ENCODE data around the gene ALOX15B. TPM values are rescaled to one million over a fixed set of nuclear protein-coding genes. Genes with fewer than 3 reads are reported as not detected.
A peak's percentile ranks its signal among the peaks of the same experiment; 100 is the strongest.

ALOX15B gene
- total and polyA plus RNA-seq, 5 donors from 2014 or later: not detected

DNA sequence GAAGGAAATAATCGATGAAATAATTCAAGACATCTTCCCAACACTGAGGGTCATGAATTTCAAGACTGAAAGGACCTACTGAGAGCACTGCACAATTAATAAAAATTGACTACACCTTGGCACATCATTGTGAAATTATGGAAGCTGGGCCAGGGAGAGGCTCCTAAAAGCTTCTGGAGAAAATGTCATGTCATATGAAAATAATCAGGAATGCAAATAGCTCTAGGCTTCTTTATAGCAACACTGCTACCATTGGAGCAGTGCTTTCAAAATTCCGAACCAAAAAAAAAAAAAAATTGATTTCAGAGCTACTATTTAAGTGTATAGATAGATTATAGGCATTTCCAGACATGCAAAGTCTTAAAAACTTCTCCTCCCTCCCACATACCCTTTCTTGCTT lies 6.4 kb upstream of the ALOX15B start:
- no peaks in the 10 kb centered on the region for H3K9me3 ChIP-seq (ENCODE audit: control insufficient read depth in 2 of 2, low read length in 2 of 2)
- no peak overlapping the region for H3K4me3 Mint-ChIP-seq
- H3K27ac Mint-ChIP-seq: no peak overlapping the region

DNA sequence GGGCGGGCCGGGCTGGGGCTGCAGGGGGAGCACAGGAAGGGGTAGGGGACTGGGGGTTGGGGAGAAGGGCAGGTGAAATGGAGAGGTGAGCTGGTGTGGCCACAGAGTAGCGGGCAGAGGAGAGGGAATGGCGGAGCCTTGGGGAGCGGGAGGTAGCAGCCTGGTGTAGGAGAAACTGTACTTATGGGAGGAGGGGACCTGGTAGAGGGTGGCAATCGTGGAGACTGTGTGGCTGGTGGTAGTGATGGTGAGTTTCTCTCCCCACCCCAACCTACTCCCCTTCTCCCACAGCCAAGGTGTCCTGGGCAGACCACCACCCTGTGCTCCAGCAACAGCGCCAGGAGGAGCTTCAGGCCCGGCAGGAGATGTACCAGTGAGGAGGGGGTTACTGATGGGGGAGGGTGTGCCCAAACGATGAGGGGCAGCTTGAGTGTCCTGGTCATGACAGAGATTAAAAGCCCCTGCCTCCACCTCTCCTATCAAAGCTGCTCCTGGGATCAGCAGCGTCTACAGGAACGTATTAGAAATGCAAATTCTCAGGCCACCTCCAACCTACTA lies 831 bp downstream of the ALOX15B start:
- no peak for ATAC-seq (ENCODE audit: low read depth in 2 of 2)
- H3K4me1 Mint-ChIP-seq: peaks cover 0 to 6% (median 1%) of the 10 kb centered on the region in 4 donors
- H3K9me3 Mint-ChIP-seq: peaks cover 0 to 3% (median 0%) of the 10 kb centered on the region in 7 donors
- no peak overlapping the region for H3K27ac Mint-ChIP-seq
- no peak overlapping the region for H3K4me3 ChIP-seq (ENCODE audit: low read depth, low read length)
- H3K4me1 ChIP-seq (ENCODE audit: control insufficient read depth, insufficient read depth, low read length, poor library complexity, severe bottlenecking): peaks cover 6% of the 10 kb centered on the region
- no peak overlapping the region for H3K4me3 Mint-ChIP-seq
- H3K36me3 Mint-ChIP-seq: no peaks in the 10 kb centered on the region
- no peak overlapping the region for H3K27ac ChIP-seq (ENCODE audit: insufficient read depth, low read length, poor library complexity, severe bottlenecking)
- H3K27me3 Mint-ChIP-seq: peaks cover 47% of the 10 kb centered on the region
- H3K36me3 ChIP-seq (ENCODE audit: control insufficient read depth, insufficient read depth, low read length): no peaks in the 10 kb centered on the region
- no peaks in the 10 kb centered on the region for H3K9me3 ChIP-seq (ENCODE audit: control insufficient read depth in 2 of 2, low read length in 2 of 2)
- peaks cover 7% of the 10 kb centered on the region for H3K27me3 ChIP-seq (ENCODE audit: control insufficient read depth, insufficient read depth, low read length)
- DNase-seq: no peak

More for the DNA sequence above, 6.4 kb upstream of the ALOX15B start:
- H3K27me3 Mint-ChIP-seq: peaks cover 54% of the 10 kb centered on the region
- H3K36me3 Mint-ChIP-seq: no peaks in the 10 kb centered on the region
- no peak overlapping the region for H3K4me3 ChIP-seq (ENCODE audit: low read depth, low read length)
- H3K36me3 ChIP-seq (ENCODE audit: control insufficient read depth, insufficient read depth, low read length): no peaks in the 10 kb centered on the region
- peaks cover 10% of the 10 kb centered on the region for H3K27me3 ChIP-seq (ENCODE audit: control insufficient read depth, insufficient read depth, low read length)
- no peak for ATAC-seq (ENCODE audit: low read depth in 2 of 2)
- no peak for DNase-seq
- peaks cover 0 to 3% (median 2%) of the 10 kb centered on the region in 7 donors for H3K9me3 Mint-ChIP-seq
- no peaks in the 10 kb centered on the region for H3K4me1 Mint-ChIP-seq
- H3K4me1 ChIP-seq (ENCODE audit: control insufficient read depth, insufficient read depth, low read length, poor library complexity, severe bottlenecking): no peaks in the 10 kb centered on the region
- no peak overlapping the region for H3K27ac ChIP-seq (ENCODE audit: insufficient read depth, low read length, poor library complexity, severe bottlenecking)

GRCh38 chr17:8041249-8041928 lies 2.5 kb downstream of the ALOX15B start:
- H3K27me3 ChIP-seq (ENCODE audit: control insufficient read depth, insufficient read depth, low read length): peaks cover 7% of the 10 kb centered on the region
- H3K4me3 Mint-ChIP-seq: no peak overlapping the region
- H3K9me3 Mint-ChIP-seq: peaks cover 0 to 3% (median 0%) of the 10 kb centered on the region in 7 donors
- no peak overlapping the region for H3K27ac Mint-ChIP-seq
- H3K4me1 Mint-ChIP-seq: peaks cover 0 to 6% (median 1%) of the 10 kb centered on the region in 4 donors
- H3K4me1 ChIP-seq (ENCODE audit: control insufficient read depth, insufficient read depth, low read length, poor library complexity, severe bottlenecking): peaks cover 6% of the 10 kb centered on the region
- ATAC-seq (ENCODE audit: low read depth in 2 of 2) (no peak), DNase-seq (peak in 2 of 3 donors; percentile 51 to 74)
- peaks cover 38% of the 10 kb centered on the region for H3K27me3 Mint-ChIP-seq
- no peaks in the 10 kb centered on the region for H3K36me3 Mint-ChIP-seq
- H3K9me3 ChIP-seq (ENCODE audit: control insufficient read depth in 2 of 2, low read length in 2 of 2): no peaks in the 10 kb centered on the region
- H3K27ac ChIP-seq (ENCODE audit: insufficient read depth, low read length, poor library complexity, severe bottlenecking): no peak overlapping the region
- no peak overlapping the region for H3K4me3 ChIP-seq (ENCODE audit: low read depth, low read length)
- H3K36me3 ChIP-seq (ENCODE audit: control insufficient read depth, insufficient read depth, low read length): no peaks in the 10 kb centered on the region

DNA sequence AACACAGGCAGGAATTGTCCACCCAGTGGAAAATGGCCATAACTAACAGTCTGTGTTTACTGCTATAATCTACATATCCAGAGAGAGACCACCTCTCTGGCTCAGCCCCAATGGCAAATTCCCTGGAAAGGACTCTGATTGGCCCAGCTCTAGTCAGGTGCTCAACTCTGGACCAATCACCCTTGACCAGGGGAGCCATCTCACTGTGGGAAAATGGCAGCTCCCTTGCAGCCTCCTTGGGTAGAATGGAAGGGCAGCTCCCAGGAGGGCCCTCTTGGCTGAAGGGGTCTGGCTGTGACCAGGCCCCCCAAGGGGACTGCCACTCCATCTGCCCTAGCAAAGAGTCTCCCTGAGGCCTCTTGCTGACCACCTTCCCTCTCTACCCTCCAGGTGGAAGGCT lies 3.1 kb downstream of the ALOX15B start:
- H3K4me1 ChIP-seq (ENCODE audit: control insufficient read depth, insufficient read depth, low read length, poor library complexity, severe bottlenecking): peaks cover 6% of the 10 kb centered on the region
- Mint-ChIP-seq H3K4me3 (no peak overlapping the region), H3K9me3 (peaks cover 0 to 3% (median 0%) of the 10 kb centered on the region in 7 donors), H3K27me3 (peaks cover 39% of the 10 kb centered on the region), H3K27ac (no peak overlapping the region), H3K36me3 (no peaks in the 10 kb centered on the region), H3K4me1 (peaks cover 0 to 6% (median 1%) of the 10 kb centered on the region in 4 donors)
- no peak overlapping the region for H3K4me3 ChIP-seq (ENCODE audit: low read depth, low read length)
- peaks cover 7% of the 10 kb centered on the region for H3K27me3 ChIP-seq (ENCODE audit: control insufficient read depth, insufficient read depth, low read length)
- H3K36me3 ChIP-seq (ENCODE audit: control insufficient read depth, insufficient read depth, low read length): no peaks in the 10 kb centered on the region
- ATAC-seq (ENCODE audit: low read depth in 2 of 2) (no peak), DNase-seq (no peak)
- no peak overlapping the region for H3K27ac ChIP-seq (ENCODE audit: insufficient read depth, low read length, poor library complexity, severe bottlenecking)
- no peaks in the 10 kb centered on the region for H3K9me3 ChIP-seq (ENCODE audit: control insufficient read depth in 2 of 2, low read length in 2 of 2)

- no peaks in the 10 kb centered on the region for H3K9me3 ChIP-seq (ENCODE audit: control insufficient read depth in 2 of 2, low read length in 2 of 2)
- no peaks in the 10 kb centered on the region for H3K36me3 ChIP-seq (ENCODE audit: control insufficient read depth, insufficient read depth, low read length)
- H3K27ac ChIP-seq (ENCODE audit: insufficient read depth, low read length, poor library complexity, severe bottlenecking): no peak overlapping the region
- DNase-seq (no peak), ATAC-seq (ENCODE audit: low read depth in 2 of 2) (no peak)
- Mint-ChIP-seq H3K36me3 (no peaks in the 10 kb centered on the region), H3K9me3 (peaks cover 0 to 1% (median 0%) of the 10 kb centered on the region in 7 donors), H3K27ac (no peak overlapping the region), H3K4me3 (no peak overlapping the region), H3K4me1 (peaks cover 0 to 6% (median 1%) of the 10 kb centered on the region in 4 donors), H3K27me3 (peaks cover 23% of the 10 kb centered on the region)
- H3K4me1 ChIP-seq (ENCODE audit: control insufficient read depth, insufficient read depth, low read length, poor library complexity, severe bottlenecking): no peaks in the 10 kb centered on the region
- no peaks in the 10 kb centered on the region for H3K27me3 ChIP-seq (ENCODE audit: control insufficient read depth, insufficient read depth, low read length)
- H3K4me3 ChIP-seq (ENCODE audit: low read depth, low read length): no peak overlapping the region
These were observed 6.3 kb downstream of the ALOX15B start for GRCh38 chr17:8044819-8045810.

- peaks cover 0 to 1% (median 0%) of the 10 kb centered on the region in 7 donors for H3K9me3 Mint-ChIP-seq
- no peaks in the 10 kb centered on the region for H3K36me3 Mint-ChIP-seq
- H3K4me3 ChIP-seq (ENCODE audit: low read depth, low read length): no peak overlapping the region
- no peaks in the 10 kb centered on the region for H3K27me3 ChIP-seq (ENCODE audit: control insufficient read depth, insufficient read depth, low read length)
- no peaks in the 10 kb centered on the region for H3K4me1 ChIP-seq (ENCODE audit: control insufficient read depth, insufficient read depth, low read length, poor library complexity, severe bottlenecking)
- H3K4me1 Mint-ChIP-seq: peaks cover 0 to 3% (median 1%) of the 10 kb centered on the region in 4 donors
- no peak for DNase-seq
- peaks cover 18% of the 10 kb centered on the region for H3K27me3 Mint-ChIP-seq
- ATAC-seq (ENCODE audit: low read depth in 2 of 2): no peak
- H3K27ac ChIP-seq (ENCODE audit: insufficient read depth, low read length, poor library complexity, severe bottlenecking): no peak overlapping the region
- no peak overlapping the region for H3K27ac Mint-ChIP-seq
- H3K36me3 ChIP-seq (ENCODE audit: control insufficient read depth, insufficient read depth, low read length): no peaks in the 10 kb centered on the region
- H3K4me3 Mint-ChIP-seq: no peak overlapping the region
- H3K9me3 ChIP-seq (ENCODE audit: control insufficient read depth in 2 of 2, low read length in 2 of 2): no peaks in the 10 kb centered on the region
These were observed 7.6 kb downstream of the ALOX15B start for GRCh38 chr17:8046306-8046928.
